Fibroblast of gingiva (primary cell): ENCODE data around the gene ZFAND3.
"Not testable (repeated sequence)": the region's sequence is repeated elsewhere in the genome, so short reads cannot be mapped to it uniquely, and the experiment has no call there.

ENCODE experiments used
- DNase-seq: peaks from one replicate; pipeline ENCODE4 v3.0.0-alpha.2; 2011; ENCODE audit warnings: low read depth

Gene ZFAND3

DNA sequence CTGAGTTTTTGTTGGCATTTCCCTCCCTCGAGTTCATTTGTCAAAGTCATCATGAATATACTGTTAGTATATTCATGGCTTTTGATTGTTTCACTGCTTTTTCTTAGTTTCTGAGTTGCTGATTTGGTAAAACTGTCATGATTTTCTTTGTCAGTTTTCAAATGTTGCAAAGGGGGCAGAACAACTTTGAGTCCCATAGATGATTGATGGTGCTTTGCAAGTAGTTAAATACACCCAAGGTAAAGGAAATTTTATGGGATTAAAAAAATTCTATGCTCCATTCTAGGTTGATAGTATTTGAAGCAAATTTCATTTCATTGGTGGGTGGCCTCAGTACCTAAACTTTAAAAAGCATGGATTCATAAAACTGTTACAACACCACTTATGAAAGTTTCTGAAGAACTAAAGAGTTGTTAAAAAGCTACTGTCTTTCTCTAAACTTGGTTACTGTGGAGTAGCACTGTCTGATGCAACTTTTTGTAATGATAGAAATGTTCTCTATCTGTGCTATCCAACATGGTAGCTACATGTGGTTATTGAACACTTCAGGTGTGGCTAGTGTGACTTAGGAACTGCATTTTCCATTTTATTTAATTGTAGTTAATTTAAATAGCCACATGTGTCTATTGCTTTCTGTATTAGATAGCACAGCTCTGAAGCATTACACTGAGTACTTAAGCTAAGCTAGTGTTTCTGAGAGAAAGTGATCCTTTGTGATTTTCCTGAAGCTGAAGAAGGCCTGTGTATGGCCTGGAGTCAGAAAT lies 153.6 kb downstream of the ZFAND3 start:
- no peak for DNase-seq

DNA sequence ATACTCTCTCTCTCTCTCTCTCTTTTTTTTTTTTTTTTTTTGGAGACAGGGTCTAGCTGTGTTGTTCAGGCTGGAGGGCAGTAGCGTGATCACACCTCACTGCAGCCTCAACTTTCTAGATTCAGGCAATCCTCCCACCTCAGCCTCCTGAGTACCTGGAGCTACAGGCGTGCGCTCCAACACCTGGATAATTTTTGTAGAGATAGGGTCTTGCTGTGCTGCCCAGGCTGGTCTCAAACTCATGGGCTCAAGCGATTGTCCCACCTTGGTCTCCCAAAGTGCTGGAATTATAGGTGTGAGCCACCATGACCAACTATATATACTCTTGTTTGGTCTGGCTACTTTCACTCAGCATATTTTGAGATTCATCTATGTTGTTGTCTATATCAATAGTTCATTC lies 154.9 kb downstream of the ZFAND3 start:
- DNase-seq = no peak

DNA sequence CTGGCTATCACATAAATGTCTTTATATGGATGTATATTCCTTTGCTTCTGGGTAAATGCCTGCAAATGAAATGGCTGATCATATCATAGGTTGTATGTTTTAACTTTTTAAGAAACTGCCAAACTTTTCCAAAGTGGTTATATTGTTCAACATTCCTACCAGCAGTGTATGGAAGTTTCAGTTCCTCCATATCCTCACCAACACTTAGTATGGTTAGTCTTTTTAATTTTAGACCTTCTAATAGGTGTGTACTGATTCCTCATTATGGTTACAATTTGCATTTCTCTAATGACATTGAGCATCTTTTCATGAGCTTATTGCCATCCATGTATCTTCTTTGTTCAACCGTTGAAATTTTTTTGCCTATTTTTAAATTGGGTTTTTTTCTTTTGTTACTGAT lies 155.4 kb downstream of the ZFAND3 start:
- DNase-seq = no peak

DNA sequence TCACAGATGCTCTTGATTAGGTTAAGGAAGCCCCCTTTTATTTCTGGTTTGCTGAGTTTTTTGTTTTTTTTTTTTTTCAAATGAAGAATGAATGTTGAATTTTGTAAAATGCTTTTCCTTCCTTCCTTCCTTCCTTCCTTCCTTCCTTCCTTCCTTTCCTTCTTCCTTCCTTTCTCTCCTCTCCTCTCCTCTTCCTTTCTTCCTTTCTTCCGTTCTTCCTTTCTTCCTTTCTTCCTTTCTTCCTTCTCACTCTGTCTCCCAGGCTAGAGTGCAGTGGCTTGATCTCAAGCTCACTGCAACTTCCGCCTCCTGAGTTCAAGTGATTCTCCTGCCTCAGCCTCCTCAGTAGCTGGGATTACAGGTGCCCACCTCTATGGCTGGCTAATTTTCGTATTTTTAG lies 158.2 kb downstream of the ZFAND3 start:
- DNase-seq = no peak

DNA sequence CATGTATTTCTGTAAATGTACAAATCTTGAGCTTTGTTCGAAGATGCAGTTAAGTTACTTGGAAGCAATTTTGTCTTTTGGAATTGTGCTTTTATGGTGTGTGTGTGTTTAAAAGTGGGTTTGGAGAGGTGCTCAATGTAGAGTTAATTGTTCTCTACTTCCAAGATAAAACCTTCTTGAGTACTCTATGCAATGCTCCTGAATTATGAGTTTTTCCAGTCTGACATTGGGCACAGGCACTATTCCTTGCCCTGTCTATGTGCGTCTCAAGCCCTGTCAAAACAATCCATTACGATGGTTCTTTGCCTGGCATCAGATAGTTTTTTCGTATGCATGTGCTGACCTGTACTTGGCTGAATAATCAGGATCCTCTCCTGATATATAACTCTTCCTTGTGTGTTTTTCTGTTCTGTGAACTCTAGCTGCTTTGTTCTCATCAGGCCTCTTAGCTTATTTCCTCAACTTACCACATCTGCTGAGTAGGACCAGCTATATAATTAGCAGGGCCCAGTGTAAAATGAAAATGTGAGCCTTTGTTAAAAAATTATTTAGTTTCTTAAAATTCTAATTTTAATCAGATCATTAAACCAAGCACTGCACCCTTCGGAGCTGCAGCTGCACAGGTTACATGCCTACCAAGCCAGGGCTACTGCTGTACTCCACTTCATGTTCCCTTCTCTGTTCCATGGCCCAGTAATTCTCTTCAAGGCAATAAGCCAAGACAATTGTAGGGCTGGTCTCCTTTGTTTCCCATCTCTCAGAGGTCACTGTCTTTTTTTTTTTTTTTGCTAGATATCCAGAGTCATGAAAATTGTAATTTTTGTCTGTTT lies 160.1 kb downstream of the ZFAND3 start:
- DNase-seq = no peak

DNA sequence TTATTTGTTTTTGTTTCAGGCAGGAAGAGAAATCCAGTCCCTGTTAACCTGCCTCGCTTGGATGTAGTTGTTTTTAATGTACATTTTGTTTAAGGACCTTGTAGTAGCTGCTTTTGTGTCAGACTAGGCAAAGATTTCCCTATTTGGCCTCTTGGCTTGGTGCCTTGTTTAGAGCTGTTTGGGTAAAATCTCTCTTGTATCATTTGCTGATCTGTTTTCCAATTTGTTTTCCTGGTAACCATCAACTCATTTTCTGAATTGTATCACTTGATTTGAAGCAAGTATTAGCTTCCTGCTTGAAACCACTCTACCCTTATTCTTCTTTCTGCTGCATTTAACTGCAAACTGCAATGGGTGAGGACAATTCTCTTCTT lies 160.7 kb downstream of the ZFAND3 start:
- DNase-seq = no peak

DNA sequence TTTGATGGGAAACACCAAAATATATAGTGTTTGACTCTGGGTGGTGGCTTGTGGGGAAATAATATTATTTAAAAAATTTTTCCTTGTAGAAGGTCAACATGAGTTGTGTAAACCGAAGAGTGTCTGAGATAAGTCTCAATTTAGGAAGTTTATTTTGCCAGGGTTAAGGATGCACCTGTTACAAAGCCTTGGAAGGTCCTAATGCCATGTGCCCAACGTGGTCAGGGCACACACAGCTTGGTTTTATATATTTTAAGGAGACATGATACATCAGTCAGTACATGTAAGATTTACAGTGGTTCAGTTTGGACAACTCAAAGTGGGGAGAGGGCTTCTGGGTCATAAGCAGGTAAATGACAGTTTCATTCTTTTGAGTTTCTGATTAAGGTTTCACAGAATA lies 162.1 kb downstream of the ZFAND3 start:
- DNase-seq = no peak

DNA sequence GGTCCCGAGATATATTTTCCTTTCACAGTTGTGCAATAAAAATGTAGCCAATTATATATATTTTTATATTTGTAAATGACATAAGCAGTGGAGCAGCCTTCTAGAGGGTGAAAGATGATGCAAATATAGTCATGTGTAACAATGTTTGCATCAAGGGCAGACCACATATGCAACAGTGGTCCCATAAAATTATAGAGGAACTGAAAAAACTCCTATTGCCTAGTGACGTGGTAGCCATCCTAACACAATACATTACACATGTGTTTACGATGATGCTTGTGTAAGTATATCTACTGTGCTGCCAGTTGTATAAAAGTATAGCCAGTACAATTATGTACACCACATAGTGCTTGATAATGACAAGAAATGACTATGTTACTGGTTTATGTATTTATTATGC lies 162.8 kb downstream of the ZFAND3 start:
- DNase-seq = no peak

DNA sequence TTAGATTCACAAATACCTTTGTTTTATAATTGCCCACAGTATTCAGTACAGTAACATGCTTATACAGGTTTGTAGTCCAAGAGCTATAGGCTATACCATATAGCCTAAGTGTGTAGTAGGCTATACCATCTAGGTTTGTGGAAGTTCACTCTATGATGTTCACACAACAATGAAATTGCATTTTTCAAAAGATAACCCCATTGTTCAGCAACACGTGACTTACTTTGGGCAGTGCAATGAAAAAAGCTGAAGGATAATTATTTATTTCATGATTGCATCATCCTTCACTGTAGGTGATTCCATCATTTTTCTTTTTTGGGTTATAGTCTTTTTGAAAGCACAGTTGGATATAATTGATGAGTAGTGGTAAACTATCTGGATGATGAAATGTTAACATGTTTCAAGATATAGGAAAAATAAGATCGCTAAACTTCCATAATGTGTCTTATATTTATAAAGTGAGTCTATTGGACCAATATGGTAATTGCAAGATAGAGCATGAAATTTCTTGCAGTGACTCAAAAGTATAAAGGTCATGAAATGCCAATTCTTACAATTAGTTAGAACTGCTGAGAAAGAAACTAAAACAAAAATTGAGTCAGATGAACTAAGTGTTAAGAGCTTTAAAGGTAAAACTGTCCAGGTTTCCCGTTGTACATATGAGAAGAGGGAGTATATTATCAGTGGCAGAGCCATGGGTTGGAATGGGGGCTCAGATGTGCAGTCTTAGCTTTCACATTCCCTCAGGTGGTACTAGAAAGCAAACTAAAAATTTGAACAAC lies 164.4 kb downstream of the ZFAND3 start:
- DNase-seq = no peak

DNA sequence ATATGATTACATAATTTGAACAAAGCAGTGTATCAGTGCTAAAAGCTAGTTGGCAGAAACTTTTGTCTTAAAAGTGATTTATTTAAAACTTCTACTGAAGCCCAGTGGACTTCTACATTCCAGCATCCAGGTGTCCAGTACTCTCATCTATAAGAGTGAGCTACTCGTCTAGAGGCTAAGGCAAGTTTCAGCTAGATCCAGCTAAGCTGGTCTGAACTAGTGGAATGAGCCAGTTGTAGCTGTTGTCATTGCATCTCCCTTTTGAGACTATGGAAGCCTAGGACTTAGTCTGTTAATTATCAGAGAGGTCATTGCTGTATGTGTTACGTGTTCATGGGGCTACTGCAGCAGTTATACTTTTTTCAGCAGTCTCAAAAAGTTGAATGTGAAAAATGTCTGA lies 165.1 kb downstream of the ZFAND3 start:
- DNase-seq = no peak

DNA sequence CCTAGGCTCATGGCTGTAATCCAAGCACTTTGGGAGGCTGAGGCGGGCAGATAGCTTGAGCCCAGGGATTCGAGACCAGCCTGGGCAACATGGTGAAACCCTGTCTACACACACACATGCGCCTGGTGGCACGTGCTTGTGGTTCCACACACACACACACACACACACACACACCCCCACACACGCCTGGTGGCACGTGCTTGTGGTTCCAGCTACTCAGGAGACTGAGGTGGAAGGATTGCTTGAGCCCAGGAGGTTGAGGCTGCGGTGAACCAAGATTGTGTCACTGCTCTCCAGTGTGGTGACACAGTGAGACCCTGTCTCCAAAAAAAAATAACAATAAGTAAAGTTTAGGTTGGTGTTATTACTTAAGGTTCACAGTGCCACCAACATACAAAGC lies 165.8 kb downstream of the ZFAND3 start:
- DNase-seq = no peak

DNA sequence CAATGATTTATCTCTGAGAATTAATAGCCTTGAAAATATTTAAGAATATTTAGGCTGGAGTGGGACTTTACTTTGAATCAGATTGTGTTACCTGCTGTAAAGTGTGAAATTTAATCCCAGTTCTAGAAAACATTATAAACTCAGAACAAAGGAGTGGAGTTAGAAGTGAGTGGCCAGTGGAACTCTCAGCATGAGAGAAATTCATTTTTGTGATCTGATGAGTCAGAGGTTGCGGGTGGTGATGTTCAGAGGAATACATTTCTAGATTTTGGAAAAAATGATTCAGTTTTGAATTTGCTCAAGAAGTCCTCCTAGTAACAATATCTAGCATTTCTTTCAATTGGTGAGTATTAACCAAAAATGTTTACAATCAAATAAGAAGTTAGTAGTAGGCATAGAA lies 167.5 kb downstream of the ZFAND3 start:
- DNase-seq = peak; percentile 58

DNA sequence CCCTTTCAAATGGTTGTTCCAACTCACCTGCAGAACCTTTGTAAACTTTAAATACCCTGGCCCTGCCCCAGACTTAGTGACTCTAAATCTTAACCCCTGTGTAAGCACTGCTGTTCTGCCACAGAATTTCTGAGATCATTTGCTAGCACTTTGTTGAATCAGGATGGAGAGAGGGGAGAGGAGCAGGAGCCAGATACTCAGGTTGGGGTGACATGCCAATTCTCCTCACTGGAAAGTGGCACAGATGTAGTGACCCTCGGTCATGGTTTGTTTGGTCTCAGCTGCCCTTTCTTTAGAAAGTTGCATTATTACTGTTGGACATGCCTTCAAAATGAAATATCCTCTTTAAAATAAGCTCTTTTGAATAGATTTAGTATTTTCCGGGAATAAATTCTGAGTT lies 168.0 kb downstream of the ZFAND3 start:
- no peak for DNase-seq

DNA sequence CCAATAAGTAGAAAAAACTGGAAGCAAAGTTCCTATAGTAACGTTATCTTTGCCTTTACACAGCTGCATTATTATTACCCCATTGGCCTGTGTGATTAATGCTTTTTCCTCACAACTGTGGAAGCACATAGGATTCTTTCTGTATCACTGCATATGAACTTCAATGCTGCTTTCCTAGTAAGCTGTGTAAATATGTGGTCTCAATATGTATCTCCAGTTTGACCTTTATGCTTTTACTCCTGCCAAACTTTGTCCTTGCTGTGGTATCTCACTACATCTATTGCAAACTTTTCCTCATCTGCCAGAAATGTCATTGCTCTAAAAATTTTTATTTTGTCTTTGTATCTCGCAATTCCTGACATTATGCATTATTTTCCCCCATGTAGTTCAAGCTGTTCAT lies 168.6 kb downstream of the ZFAND3 start:
- peak; percentile 72 for DNase-seq

DNA sequence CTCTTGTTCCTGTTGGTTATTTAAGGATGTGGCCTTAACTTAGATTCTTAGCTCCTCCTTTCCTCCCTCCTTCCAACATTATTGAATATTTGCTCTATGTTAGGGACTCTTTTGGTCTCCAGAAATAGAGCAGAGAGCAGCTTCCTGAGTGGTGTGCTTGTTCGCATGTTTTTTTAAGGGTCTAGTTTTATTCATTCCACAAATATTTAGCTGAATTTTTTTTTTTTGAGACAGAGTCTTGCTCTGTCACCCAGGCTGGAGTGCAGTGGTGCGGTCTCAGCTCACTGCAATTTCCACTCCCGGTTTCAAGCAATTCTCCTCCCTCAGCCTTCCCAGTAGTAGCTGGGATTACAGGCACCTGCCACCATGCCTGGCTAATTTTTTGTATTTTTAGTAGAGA lies 169.2 kb downstream of the ZFAND3 start:
- no peak for DNase-seq

DNA sequence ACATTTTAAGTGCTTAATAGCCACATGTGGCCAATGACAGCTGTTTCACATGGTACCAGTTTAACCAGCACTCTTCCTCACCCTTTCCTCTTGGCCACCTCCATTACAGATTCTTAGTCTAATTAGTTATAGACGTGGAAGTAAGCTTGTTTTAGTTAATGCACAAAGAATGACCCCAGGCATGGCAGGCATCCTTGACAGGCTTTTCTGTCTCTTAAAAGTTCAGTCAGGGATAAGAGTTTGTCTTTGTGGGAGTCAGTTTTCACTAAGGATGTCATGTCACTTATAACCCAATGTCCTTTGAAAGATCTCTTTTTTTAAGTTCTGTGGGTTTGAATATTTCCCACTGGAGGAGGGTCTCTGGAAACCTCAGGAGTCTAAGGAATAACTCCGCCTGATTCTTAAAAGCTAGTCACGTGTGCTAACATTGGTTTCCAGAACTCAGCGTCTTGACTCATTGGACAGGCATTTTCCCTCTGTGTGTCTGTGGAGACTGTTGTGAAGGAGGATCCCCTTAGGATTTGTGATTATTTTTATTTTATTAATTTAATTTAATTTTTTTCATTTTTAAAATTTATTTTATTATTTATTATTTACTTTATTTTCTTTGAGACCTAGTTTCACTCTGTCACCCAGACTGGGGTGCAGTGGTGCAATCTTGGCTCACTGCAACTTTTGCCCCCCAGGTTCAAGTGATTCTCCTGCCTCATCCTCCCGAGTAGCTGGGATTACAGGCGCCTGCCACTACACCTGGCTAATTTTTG lies 171.4 kb downstream of the ZFAND3 start:
- peak; percentile 66 for DNase-seq

DNA sequence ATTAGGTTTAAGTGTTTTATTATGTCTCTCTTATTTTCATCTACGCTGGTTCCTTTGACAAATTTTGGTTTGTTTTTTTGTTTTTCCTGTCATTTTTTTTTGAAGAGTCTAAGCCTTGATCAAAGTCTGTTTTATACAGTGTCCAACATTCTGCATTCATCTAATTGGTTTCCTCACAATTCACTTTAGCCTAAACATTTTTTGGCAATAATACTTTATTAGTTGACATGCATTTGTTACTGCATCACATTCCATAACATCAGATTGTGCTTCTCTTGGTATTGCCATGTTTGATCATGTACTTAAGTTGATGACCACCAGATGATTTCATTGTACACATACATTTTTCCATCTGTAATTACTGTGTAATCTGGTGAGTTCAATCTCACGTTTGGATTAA lies 173.2 kb downstream of the ZFAND3 start:
- DNase-seq = no peak

DNA sequence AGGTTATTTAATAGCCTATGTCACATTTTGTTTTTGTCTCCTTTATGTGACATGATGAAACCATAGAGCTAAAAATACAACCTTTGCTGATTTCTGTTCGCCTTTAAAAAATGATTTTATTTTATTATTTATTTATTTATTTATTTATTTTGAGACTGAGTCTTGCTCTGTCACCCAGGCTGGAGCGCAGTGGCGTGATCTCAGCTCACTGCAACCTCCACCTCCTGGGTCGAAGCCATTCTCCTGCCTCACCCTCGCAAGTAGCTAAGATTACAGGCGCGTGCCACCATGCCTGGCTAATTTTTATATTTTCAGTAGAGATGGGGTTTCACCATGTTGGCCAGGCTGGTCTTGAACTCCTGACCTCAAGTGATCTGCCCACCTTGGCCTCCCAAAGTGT lies 173.7 kb downstream of the ZFAND3 start:
- DNase-seq = not testable (repeated sequence)

DNA sequence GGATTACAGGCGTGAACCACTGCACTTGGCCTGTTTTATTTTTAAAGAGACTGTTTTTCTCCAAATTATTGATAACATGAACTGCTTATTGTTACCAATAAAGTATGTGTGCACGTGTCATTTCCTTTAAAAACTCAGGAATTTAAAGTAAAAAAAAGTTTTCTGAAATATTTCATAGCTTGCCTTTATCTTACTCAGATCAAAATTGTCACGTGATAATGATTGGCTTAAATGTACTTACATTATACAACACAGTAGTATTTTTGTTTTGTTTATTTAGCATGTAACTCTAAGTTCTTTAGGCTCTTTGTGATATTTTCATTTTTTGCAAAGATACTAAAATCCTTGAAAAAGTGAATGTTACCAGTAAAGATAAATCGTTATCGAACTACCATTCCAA lies 174.1 kb downstream of the ZFAND3 start:
- no peak for DNase-seq

DNA sequence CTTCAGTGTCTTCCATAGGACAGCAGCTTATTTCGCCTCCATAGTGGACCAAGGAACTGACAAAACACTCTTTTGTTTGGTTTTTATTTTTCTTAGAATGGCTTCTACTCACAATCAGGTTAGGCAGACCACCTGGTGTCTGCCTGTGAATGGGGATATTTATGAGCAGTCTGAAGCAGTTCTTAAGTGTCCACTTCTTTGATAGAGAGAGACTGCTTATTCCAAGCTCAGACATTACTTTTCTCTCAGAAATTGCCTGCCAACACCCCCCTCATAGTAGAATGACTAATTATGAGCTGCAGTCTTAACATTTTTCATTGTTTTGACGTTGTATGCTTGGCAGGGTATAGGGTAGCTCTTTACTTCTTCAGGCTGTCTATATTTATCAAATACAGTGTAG lies 174.7 kb downstream of the ZFAND3 start:
- no peak for DNase-seq

DNA sequence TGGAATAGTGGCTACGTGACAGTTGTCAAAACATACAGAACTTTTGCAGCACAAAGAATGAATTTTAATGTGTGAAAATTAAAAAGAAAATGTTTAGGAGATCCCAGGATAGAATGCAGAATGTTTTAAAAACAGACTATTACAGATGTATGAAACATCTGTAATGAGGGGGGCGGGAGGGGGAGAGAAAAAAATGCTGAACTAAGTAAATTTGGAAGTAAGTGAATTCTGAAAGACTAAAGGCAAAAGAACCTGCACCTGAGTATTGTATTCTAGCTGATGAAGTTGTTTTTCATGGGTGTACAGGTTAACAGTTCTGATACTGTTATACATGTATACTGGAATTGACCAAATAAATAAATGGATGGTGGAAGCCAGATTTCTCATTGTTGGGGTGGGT lies 178.8 kb downstream of the ZFAND3 start:
- DNase-seq = no peak

DNA sequence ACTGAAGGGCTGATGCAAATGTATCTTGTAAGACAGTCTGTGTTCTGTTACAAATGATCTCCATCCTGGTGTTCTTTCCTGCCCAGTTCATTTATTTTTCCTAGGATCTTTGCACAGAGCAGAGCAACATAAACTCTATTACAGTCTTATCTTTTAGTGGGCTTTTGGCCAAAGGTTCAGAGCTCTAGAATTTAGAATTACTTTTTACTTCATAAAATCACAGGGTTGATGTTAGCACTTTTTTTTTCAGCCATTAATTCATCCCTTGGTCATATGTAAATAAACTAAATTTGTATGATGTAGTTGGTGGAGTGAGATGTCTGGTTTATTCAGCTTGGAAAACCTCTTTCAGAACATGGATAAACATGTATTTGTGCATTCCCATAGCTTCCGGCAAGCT lies 181.9 kb downstream of the ZFAND3 start:
- DNase-seq = no peak
